NCI-H2107 treated with DMSO at 0.1 percent for 48 hours (cell line): ENCODE data around the gene ALOX15B.
"Not testable (repeated sequence)": the region's sequence is repeated elsewhere in the genome, so short reads cannot be mapped to it uniquely, and the experiment has no call there.

Experiments used
- DNase-seq: peaks from one replicate; lab custom pipeline; 2025; ENCODE audit not compliant: unreplicated experiment; lab: John Stamatoyannopoulos, UW

ALOX15B gene

DNA sequence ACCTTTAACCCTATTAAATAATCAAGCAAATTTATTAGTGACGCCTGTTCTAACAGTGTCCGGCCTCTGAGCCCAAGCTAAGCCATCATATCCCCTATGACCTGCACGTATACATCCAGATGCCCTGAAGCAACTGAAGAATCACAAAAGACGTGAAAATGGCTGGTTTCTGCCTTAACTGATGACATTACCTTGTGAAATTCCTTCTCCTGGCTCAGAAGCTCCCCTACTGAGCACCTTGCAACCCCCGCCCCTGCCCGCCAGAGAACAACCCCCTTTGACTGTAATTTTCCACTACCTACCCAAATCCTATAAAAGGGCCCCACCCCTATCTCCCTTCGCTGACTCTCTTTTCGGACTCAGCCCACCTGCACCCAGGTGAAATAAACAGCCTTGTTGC is 23.0 kb downstream of the ALOX15B start:
- not testable (repeated sequence) for DNase-seq

DNA sequence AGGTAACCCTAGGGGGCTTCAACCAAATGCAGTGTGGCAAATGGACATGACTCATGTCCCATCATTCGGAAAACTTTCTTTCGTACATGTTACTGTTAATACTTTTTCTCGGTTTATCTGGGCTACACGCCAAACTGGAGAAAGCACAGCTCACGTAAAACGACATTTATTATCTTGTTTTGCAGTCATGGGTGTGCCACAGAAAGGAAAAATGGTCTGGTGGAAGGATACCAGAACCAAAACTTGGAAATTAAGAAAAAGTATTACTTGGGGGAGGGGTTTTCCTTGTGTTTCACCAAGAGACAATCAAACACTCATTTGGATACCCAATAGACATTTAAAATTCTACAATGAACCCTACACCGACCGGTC is 23.6 kb downstream of the ALOX15B start:
- DNase-seq = no peak

DNA sequence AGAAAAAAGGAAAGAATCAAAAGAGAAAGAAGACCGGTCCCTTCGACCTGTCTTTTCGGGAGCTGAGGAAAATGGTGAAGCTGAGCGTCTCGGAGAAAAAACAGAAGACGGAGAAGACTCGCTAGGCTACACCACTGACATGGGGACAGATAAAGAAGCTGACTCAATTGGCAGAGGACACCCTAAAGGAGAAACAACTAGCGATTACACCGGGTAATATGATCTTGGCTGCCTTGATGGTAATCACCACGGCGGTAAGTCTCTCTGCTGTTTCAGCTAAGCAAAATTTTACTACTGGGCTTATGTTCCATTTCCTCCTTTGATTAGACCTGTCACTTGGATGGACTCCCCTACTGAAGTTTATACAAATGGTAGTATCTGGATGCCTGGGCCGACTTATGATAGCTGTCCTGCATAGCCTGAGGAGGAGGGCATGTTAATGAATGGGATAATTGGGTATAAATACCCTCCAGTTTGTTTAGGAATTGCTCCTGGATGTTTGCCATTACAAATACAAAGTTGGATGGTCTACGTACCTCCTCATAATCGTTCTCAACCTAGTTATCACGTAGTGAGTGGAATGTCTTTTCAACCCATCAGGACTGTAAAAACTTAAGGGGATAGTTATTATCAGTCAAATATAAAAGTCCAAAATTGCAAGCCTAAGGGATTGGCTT is 24.1 kb downstream of the ALOX15B start:
- no peak for DNase-seq

DNA sequence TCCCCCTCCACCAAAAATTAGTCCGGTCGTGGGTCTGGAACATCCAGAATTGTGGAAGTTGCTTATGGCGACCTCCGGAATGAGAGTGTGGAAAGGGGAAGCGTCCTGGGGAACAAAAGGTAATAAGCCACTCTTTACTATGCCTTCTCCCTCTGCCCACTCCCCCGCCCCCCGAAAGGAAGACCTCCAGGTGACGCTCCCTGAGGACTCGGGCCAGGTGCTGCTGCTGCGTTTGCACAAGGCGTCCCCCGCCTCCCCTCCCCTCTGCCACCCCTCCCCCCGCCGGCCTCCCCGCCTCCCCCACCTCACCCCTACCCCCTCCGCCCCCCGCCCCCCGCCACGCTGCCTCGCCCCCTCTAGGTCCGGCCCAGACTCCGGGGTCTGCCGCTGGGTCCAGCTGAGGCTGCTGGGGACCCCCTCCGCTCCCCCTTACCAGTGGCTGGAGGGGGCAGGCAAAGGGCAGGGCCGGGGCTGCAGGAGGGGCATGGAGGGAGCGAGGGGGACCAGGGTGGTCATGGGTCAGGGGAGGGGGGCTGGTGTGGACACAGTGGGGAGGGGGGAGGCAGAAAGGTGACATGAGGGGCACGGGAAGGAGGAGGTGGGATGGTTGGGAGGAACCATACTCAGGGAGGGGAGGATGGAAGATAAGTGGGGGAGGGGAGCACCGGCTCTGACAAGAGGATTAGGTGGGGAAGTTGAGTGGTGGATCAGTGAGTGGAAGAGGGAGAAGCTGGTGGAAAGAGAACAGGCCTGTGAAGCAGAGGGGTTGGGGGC is 25.1 kb downstream of the ALOX15B start:
- no peak for DNase-seq

DNA sequence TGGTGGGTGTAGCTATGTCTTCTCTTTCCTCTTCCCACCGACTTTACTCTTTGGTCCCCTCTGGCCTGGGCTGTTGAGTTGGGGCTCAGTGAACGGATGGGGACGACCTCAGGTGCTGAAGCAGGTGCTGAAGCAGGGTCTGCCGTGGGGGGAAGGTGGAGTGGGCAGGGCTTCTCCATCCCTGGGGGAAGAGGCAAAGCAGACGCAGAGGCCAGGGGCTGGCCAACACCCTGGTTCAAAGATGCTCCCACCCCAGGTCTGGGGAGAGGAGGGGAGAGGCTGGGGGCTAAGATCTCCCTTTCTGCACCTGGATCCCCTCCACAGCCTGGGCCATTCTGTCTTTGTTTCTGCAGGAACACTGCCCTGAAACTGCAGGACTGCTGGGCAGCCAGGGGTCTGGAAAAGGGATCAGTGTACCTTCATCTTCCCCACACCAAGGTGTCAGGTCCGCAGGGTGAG is 25.7 kb downstream of the ALOX15B start:
- DNase-seq = no peak

DNA sequence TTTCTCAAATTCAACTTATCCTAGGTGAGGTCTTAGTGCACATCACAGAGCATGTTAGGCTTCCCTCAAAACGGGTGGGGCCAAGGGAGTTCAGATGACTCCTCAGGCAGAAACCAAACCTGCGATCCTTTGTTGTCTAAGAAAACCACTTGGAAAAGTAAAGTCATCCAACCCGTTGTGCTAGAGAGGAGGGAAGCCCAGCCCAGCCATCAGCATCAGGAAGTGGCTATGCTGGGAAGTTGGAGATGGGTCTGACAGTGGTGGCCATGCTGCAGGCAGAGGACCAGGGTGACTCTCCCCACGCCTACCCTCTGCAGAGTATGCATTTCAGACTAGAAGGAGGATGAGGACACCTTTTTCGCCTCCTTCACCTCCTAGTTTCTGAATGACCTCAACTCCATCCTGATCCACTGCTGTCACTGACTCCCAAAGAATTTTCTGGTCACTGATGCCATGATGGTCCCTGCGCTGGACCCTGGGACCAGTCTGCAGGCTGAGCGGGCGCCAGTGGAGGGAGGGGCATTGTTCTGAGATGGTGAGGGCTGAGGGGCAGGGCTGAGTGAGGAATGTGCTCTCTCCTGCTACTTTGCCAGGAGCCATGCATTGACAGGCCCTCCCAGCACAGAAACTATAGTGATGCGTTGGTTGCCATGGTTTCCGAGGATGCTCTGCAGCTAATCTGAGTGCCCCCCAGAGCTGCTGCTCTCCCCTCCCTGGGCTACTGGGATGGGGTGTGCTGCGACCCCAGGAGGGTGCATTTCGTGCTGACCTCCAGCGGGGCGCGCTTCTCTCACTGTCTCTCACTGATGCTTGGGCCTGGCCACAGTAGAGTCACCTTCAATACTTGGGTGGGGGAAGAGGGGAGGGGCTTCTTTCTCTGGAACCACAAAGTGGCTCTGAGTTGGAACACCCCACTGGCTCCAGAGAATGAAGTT is 28.2 kb downstream of the ALOX15B start:
- no peak for DNase-seq

DNA sequence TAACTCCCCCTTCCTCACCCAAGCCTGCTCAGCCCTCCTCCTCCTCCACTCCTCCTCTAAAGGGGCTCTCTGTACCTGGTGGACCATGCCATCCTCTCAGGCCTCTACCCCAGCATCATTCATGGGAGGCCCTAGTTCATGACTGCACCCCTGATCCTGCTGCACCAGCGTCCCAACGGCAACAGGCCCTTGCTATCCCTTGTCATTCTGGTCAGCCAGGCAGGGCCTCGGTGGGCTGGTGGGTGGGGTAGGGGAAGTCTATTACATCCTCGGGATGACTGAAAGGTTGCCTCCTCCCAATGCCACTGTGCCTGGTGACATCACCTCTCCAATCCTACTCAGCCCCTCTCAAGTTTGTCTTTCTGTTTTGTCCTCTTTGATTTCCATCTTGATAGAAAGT is 28.9 kb downstream of the ALOX15B start:
- no peak for DNase-seq

DNA sequence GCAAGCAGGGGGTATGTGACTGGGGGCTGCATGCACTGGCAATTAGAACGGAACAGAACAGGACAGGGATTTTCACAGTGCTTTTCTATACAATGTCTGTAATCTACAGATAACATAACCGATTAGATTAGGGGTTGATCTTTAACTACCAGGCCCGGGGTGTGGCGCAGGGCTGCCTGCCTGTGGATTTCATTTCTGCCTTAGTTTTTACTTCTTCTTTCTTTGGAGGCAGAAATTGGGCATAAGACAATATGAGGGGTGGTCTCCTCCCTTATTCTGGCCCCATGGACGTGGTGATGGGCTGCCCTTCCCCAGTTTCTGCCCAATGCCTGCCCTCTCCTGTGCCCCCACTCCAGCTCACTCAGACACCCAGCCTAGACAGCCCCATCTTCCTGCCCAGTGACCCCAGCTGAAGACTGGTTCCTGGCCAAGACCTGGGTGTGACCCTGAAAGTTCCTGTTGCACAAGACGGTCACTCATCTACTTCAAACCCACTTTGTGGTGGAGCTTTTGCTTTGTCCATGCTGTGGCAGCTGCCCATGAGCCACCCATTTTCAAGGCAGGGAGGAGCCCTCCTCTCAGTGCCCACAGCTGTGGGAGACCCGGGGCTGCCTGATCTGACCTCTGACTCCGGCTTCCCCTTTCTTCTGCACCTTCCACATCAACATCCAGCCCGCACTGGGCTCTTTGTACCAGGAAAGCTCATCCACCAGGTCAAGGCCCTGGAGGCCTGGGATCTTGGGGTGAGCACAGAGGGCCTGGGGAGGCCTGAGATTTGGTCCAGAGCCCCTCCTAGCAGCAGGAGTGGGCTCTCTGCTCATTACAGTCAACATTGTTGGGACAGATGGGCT is 30.1 kb downstream of the ALOX15B start:
- no peak for DNase-seq

DNA sequence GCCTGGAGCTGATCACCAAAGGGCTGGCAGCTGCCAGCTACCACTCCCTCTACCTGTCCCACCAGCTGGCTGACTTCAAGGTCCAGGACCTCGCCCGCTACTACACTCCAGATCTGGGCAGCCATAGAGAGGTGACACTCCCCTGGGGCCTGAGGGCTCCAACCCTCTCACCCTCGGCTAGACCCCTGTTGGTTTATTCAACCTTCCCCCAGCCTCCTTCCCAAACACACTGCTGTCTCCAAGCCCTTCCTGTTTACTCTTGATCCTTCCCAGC is 30.7 kb downstream of the ALOX15B start:
- no peak for DNase-seq

DNA sequence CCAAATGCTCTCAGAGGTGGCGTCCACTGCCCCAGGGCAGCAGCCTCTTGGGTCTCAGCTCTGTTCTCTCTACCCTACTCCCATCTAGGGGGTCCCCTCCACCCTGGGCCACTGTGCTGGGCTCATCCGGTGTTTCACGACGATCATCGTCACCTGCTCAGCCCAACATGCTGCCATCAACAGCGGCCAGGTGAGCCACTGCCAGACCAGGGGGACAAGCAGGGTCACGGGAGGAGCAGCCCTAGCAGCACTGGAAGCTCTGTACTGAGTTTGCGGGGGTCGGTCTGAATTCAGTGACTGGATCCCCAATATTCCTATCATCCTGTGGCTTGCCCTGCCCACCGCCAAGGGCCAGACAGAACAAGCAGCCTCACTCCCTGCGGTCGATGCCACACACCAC is 32.6 kb downstream of the ALOX15B start:
- no peak for DNase-seq

DNA sequence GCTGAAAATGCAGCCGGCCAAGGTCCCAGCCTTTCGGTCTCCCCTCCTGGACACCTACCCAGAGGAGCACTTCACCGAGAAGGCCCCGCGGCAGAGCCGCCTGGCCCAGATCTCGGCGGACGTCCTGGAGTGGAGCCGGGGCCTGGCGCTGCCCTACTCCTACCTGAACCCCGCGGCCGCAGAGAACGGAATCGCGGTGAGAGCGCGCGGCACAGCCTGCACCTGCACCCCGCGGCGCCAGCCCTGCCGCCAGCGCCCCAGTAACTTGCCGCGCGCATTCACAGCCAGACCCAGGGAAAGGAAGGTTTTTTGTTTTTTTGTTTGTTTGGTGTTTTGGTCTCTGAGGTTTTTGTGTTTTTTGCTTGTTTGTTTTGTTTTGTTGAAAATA is 33.5 kb downstream of the ALOX15B start:
- DNase-seq = no peak

DNA sequence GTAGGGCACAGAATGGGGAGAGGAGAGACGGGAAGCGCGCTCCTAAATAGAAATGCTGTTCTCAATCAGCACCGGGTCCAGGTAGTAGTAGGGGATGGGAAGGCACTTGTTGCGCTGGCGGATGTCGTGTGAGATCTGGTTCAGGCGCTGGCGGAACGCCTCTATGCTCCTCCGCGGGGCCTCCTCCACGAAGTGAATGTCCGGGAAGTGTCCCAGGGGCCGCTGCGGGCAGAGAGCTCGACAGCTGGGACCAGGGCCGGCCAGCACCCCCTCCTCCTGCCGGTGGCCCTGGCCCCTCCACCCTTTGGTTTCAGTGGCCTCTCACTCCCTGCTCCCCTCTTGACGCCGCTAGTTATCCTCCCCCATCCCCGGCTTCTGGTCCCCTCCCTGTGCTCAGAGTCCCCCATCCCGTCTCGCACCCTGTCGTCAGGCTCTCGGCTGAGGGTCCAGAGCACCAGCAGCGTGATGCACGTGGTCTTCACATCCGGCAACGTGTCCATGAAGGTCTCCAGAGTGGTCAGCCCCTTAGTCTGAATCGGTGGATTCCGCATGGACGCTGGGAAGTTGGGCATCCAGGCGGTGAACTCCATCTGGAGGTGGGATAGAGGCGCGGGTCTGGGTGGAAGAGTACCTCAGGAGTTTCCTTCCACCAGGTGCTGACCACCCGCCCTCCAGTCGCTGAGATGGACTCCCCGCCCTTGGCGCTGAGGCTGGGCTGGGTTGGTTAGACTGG is 34.0 kb downstream of the ALOX15B start:
- DNase-seq = no peak

DNA sequence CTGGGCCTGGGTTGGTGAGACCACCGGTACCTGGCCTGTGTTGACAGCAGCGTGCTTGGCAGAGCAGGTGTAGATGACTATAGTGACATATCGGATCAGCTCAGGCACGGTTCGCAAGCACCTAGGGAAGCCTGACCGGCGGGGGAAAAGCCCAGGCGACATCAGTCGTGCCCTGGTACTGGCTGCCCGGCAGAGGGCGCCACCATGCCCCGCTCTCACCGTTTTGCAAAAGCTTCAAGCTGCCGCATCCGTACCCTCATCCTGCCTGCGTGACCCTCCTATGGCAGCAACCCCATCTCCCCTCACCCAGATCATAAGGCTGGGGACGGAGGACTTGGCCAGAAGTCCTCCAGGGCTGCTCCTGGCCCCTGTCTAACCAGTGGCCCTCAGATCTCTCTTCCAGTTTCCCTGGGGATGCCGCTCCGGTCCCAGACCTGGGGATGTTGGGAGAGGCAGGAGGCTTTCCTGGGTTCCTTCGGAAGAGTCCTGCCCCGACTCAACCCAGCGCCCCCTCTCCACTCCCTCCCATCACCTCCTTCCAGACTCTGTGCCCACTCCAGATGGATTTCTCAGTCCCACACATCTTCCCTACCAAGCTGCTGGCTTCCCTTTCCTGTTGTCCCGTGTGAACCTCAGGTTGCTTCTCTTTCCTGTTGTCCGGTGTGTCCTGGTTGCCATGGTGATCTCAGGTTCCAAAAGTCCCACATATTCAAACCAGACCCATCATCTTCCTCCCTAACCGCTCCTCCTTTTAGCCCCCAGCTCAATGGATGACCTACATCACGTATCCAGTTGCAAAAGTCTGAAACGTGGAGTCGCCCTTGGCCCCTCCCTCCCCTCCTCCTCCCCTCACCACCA is 35.0 kb downstream of the ALOX15B start:
- DNase-seq = peak; percentile 13

DNA sequence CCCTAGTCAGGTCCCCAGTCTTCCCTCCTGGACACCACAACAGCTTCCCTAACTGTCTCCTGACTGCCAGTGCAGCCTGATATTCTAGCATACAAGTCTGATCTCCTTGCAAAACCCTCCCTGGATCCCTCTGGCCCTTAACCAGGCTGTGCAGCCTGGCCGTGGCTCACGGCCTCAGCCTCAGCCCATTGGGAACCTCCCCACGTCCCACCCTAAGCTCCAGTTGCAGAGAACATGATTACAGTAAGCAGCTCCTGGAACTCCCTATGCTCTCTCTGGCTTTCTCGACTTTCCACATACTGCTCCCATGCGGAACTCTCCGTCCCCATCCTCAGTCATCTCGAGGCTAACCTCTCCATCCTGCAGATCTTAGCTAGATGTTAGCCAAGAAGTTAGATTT is 35.7 kb downstream of the ALOX15B start:
- no peak for DNase-seq

DNA sequence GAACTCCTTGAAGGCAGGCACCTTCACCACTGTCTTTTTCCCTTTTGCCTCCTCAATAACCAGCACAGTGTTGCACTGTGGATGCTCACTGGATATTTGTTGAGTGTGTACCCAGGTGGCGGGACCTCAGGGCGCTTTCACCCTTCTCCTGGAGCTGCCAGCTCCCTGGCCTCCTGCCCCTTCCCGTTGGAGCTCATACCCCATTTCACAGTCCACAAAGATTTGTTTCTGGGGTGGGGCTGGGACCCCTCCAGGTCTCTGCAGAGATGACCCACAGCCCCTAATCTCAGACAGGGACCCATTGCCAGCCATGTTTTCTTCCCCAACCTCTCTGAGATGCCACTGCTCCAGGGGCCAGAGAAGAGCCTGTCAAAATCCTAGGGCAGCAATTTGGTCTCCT is 36.2 kb downstream of the ALOX15B start:
- no peak for DNase-seq

DNA sequence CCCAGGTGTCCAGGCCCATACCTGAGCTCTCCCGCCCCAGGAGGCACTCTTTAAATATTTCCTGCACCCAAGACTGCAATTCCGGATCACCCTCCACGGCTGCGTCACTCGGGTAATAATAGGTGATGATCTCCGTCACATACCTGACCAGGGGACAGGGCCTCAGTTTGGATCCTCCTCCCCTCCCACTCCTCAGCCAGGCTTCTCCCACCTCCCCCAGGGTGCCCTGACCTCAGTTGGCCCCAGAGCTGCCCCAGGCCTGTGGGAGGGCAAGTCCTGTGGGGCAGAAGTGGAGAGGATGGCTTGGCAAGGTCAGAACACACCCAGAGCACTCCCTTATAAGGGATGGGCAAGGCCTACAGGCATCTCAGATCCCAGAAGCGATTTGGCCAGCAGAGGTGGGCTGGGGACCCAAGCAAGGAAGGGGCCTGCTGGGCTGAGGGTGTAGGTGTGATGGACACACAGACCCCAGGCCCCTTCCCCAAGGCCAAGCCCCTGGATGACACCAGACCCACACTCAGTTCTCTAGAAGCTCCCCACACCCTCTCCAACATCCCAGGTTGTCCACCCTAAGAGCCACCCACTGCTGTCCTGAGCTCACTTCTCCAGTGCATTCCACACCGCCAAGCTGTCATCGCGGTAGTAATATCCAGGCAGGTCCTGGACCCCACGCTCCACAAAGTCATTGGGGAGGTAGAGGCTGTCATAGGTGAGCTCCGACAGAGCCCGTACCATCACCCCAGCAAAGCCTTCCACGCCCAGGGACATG is 36.9 kb downstream of the ALOX15B start:
- DNase-seq = no peak

DNA sequence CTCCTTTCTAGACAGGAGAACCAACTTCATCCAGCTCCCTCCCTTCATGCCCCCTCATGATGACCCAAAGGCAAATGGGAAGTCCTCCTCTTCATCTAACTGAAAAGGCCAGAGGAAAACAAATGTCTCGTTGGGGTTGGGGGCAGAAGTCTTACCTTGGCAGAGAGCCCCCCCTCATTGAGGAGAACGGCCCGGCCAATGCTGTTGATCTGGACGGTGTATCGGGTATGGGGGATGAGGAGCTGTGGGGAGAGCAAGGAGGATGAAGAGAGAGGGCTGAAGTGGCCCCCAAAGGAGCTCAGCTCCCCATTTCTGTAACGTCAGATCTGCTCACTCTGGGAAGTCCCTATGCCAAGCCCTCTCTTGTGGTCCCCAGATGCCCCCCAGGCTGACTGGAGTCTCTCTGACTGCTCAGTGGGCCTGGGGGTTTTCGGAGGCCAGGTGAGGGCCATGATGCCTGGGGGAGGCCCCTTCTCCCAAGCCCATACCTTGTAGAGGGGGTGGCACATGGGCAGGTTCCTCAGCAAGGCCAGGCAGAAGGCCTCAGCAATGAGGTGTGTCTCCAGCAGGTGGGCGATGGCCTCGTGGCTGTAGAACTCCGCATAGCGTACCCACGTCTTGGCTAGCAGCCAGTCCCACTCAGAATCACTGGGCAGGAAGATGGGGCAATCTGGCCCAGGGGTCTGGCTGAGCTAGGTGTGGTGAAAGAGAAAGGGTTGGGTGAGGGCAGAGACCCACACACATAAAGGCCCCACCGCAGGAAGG is 37.8 kb downstream of the ALOX15B start:
- no peak for DNase-seq

DNA sequence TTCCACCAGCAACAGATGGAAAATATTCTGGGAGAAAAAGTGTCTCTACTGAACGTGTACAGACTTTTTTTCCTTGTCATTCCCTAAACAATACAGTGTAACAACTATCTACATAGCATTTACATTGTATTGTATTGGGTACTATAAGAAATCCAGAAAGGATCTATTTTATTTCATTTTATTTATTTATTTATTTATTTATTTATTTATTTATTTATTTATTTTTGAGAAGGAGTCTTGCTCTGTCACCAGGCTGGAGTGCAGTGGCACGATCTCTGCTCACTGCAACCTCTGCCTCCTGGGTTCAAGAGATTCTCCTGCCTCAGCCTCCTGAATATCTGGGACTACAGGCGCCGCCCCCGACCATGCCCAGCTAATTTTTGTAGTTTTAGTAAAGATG is 39.1 kb downstream of the ALOX15B start:
- DNase-seq = not testable (repeated sequence)
